NT2/D1 (cell line): ENCODE data around the gene HSD17B3.

Experiments
- SUZ12 ChIP-seq: IDR thresholded peaks from 2 replicates; pipeline ENCODE4 v1.6.1; 2011; ENCODE audit not compliant: insufficient read length, insufficient read depth; ENCODE audit errors: extremely low read depth
- YY1 ChIP-seq: IDR thresholded peaks from 2 replicates; pipeline ENCODE4 v1.6.1; 2011; ENCODE audit not compliant: insufficient read length, insufficient read depth
- ZNF274 ChIP-seq: IDR thresholded peaks from 2 replicates; pipeline ENCODE4 v1.6.1; 2011; ENCODE audit warnings: mild to moderate bottlenecking, low read depth, low read length

- no peak for TF ChIP-seq ZNF274
- no peak for TF ChIP-seq YY1
- no peak for TF ChIP-seq SUZ12
Measured at GRCh38 chr9:96187151-96187555, 114.8 kb downstream of the HSD17B3 start.
